GM12865 (cell line): ENCODE data around the gene RFXANK.
"Not testable (repeated sequence)": the region's sequence is repeated elsewhere in the genome, so short reads cannot be mapped to it uniquely, and the experiment has no call there.

Experiments
- DNase-seq: peaks from one replicate; pipeline ENCODE4 v3.0.0; 2010; ENCODE audit warnings: low read depth
- H3K4me3 ChIP-seq: 2 replicates; pipeline ENCODE4 v1.5.1; 2011; ENCODE audit warnings: mild to moderate bottlenecking, low read depth, low read length, control low read depth
- CTCF ChIP-seq: IDR thresholded peaks from 2 replicates; pipeline ENCODE4 v1.5.1; 2011; ENCODE audit warnings: low read length, control low read depth, low read depth, inconsistent platforms; ENCODE audit not compliant: insufficient read depth; ENCODE audit errors: missing control alignments

RFXANK gene

GRCh38 chr19:19170053-19170872 is 21.8 kb upstream of the RFXANK start, which contains the start of gene MEF2B:
Gene MEF2B (minus strand): TSS chr19:19170263. CDS start chr19:19150735, 19,528 bp downstream.
- TF ChIP-seq CTCF: no peak
- H3K4me3 ChIP-seq: peak within 1 kb of the TSS; percentile 46
- peak; percentile 88 for DNase-seq

GRCh38 chr19:19170873-19171672 is 21.0 kb upstream of the RFXANK start:
- no peak for TF ChIP-seq CTCF
- H3K4me3 ChIP-seq: no peak overlapping the region
- DNase-seq: no peak

DNA sequence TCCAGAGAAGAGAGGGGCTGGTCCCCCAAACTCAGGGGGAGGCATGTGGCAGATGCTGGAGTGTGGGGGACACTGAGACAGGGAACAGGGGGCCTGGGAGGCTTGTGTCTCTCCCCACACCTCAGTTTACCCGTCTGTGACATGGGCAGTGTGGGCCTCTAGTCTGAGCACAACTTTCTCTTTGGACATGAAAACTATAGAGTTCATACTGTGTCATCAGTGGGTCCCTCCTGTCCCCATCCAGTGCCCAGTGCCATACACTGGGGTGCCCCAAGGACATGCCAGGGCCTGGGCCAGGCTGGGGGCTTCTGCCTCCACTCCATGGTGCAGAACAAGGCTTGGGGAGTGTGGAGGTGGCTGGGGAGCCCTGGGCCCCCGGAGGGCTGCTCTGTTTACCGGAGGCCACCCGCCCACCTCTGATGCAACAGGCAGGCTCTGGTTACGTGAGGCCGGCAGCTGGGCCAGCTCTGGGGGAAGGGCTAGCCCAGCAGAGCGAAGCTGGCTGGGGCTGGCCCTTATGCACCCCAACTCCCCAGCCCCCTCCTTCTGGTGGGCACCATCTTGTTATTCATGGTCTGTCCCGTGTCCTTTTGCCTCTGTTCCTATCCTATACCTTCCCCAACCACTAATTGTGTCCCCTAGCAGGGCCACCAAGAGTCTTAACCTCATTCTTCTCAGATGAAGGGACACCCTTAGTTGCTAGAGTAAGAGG is 20.1 kb upstream of the RFXANK start:
- no peak for TF ChIP-seq CTCF
- H3K4me3 ChIP-seq: no peak overlapping the region
- peak; percentile 41 for DNase-seq

DNA sequence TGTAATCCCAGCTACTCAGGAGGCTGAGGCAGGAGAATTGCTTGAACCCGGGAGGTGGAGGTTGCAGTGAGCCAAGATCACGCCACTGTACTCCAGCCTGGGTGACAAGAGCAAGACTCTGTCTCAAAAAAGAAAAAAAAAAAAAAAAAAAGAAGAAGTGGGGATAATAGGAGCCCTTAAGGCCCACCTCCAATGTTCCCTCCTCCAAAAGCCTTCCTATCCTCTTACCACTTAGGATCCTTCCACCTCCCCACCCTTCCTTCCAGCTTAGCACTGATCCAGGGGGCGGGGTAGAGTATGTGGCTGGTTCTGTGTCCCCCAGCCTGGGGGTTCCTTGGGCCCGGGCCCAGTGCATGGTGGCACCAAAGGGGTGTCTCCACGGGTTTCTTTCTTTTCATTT is 18.8 kb upstream of the RFXANK start:
- not testable (repeated sequence) for DNase-seq, H3K4me3 ChIP-seq

- DNase-seq: no peak
- H3K4me3 ChIP-seq: no peak overlapping the region
- TF ChIP-seq CTCF: no peak
These were observed 15.1 kb upstream of the RFXANK start for GRCh38 chr19:19176950-19177349.

GRCh38 chr19:19179548-19180441 is 12.3 kb upstream of the RFXANK start:
- H3K4me3 ChIP-seq: no peak overlapping the region
- TF ChIP-seq CTCF: no peak
- no peak for DNase-seq
